HEK293T (cell line): ENCODE results near the gene C1QL3.

Experiments
- BHLHE40 ChIP-seq: fragments of 450-650 bp; IDR thresholded peaks from 2 replicates; pipeline ENCODE4 v1.6.1; 2016; ENCODE audit warnings: mild to moderate bottlenecking, moderate library complexity, borderline replicate concordance
- ELF4 ChIP-seq: fragments of 450-650 bp; IDR thresholded peaks from 2 replicates; pipeline ENCODE4 v1.6.1; 2017; ENCODE audit warnings: antibody characterized with exemption
- FOXA1 ChIP-seq: fragments of 450-650 bp; IDR thresholded peaks from 2 replicates; pipeline ENCODE4 v1.6.1; 2016; ENCODE audit warnings: mild to moderate bottlenecking
- FOXM1 ChIP-seq: fragments of 450-650 bp; IDR thresholded peaks from 2 replicates; pipeline ENCODE4 v1.6.1; 2017; ENCODE audit warnings: mild to moderate bottlenecking, borderline replicate concordance
- L3MBTL2 ChIP-seq: fragments of 450-650 bp; conservative IDR thresholded peaks from 2 replicates; pipeline ENCODE4 v1.6.1; 2016; ENCODE audit warnings: mild to moderate bottlenecking
- LEF1 ChIP-seq: fragments of 450-650 bp; IDR thresholded peaks from 2 replicates; pipeline ENCODE4 v1.6.1; 2017; ENCODE audit warnings: mild to moderate bottlenecking, borderline replicate concordance
- NFRKB ChIP-seq: fragments of 450-650 bp; IDR thresholded peaks from 2 replicates; pipeline ENCODE4 v1.6.1; 2016; ENCODE audit warnings: mild to moderate bottlenecking, moderate library complexity
- SP1 ChIP-seq: fragments of 450-650 bp; IDR thresholded peaks from 2 replicates; pipeline ENCODE4 v1.6.1; 2017
- SUZ12 ChIP-seq: fragments of 450-650 bp; IDR thresholded peaks from 2 replicates; pipeline ENCODE4 v1.6.1; 2016; ENCODE audit warnings: mild to moderate bottlenecking
- ZNF384 ChIP-seq: fragments of 450-650 bp; IDR thresholded peaks from 2 replicates; pipeline ENCODE4 v1.6.1; 2016
- TF ChIP-seq, protein P1 (sequence below): fragments of 450-650 bp; IDR thresholded peaks from 2 replicates; pipeline ENCODE4 v1.6.1; 2016

DNA sequence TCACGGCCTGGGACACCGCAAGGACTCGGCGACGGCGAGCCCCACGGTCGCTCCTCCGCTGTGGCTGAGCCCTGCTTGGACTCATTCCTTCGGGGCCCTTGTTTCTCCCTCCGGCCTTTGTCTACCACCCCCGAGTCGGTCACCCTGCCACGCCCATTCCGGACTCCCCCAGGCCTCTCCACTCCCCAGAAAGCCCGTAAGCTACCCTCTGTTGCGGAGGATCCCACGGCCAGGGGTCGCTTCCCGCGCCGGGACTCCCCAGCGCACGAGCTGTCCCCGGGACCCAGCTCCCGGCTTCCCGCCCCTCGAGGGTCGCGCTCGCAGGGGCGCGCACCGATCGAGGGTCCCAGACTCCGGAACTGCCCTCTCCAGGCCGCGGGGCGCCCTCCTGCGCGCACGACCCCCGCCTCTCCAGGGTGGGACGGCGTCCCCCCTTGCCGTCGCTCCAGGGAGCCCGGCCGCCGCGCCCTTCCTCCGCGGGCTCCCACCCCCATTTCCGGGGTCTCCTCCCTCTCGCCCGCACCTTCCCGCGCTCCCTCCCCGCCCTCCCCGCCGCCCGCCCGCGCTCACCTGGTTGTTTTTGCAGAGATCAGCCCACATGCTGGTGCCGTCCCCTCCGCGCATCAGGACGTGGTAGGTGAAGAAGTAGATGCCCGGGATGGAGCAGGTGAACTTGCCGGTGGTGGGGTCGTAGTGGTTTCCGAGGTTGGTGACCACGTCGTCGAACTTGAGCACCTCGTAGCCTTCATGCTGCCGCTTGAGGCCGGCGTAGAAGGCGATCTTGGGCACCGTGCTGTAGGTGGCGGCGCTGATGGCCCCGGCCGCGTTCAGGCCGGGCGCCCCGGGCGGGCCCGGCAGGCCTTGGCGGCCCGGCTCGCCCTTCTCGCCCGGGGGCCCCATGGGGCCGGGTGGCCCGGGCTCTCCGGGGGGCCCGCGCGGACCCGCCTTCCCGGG lies 1.5 kb downstream of the C1QL3 start:
- no peak for TF ChIP-seq NFRKB
- no peak for TF ChIP-seq FOXA1
- TF ChIP-seq SP1 = no peak
- no peak for TF ChIP-seq ELF4
- no peak for TF ChIP-seq L3MBTL2
- no peak for TF ChIP-seq LEF1
- no peak for TF ChIP-seq SUZ12
- no peak for TF ChIP-seq ZNF384
- TF ChIP-seq, protein P1, sequence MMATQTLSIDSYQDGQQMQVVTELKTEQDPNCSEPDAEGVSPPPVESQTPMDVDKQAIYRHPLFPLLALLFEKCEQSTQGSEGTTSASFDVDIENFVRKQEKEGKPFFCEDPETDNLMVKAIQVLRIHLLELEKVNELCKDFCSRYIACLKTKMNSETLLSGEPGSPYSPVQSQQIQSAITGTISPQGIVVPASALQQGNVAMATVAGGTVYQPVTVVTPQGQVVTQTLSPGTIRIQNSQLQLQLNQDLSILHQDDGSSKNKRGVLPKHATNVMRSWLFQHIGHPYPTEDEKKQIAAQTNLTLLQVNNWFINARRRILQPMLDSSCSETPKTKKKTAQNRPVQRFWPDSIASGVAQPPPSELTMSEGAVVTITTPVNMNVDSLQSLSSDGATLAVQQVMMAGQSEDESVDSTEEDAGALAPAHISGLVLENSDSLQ = no peak
- no peak for TF ChIP-seq BHLHE40
- TF ChIP-seq FOXM1 = no peak
